Measurements from ENCODE around the gene DRAXIN.

GRCh38 chr1:11646317-11646716 is 45.2 kb upstream of the DRAXIN start:
- no peak for TF ChIP-seq JUN (IDR thresholded peaks at IDR 0.05; ENCODE audit: borderline replicate concordance, insufficient read depth, insufficient read length, low read depth)
- TF ChIP-seq, protein P1, sequence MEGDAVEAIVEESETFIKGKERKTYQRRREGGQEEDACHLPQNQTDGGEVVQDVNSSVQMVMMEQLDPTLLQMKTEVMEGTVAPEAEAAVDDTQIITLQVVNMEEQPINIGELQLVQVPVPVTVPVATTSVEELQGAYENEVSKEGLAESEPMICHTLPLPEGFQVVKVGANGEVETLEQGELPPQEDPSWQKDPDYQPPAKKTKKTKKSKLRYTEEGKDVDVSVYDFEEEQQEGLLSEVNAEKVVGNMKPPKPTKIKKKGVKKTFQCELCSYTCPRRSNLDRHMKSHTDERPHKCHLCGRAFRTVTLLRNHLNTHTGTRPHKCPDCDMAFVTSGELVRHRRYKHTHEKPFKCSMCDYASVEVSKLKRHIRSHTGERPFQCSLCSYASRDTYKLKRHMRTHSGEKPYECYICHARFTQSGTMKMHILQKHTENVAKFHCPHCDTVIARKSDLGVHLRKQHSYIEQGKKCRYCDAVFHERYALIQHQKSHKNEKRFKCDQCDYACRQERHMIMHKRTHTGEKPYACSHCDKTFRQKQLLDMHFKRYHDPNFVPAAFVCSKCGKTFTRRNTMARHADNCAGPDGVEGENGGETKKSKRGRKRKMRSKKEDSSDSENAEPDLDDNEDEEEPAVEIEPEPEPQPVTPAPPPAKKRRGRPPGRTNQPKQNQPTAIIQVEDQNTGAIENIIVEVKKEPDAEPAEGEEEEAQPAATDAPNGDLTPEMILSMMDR (IDR thresholded peaks at IDR 0.05; ENCODE audit: extremely low read depth in 1 of 2, insufficient read depth in 1 of 2, low read depth in 1 of 2, low read length in 2 of 2): no peak
- TF ChIP-seq POLR2AphosphoS5 (IDR thresholded peaks at IDR 0.05; ENCODE audit: insufficient read depth, low read depth, low read length): no peak
- no peak for TF ChIP-seq EZH2 (IDR thresholded peaks at IDR 0.05; ENCODE audit: borderline replicate concordance, low read depth, low read length, severe bottlenecking)
- TF ChIP-seq POLR2A (IDR thresholded peaks at IDR 0.05; ENCODE audit: low read depth, low read length): no peak
- TF ChIP-seq, protein P2, sequence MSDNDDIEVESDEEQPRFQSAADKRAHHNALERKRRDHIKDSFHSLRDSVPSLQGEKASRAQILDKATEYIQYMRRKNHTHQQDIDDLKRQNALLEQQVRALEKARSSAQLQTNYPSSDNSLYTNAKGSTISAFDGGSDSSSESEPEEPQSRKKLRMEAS (IDR thresholded peaks at IDR 0.05; ENCODE audit: insufficient read depth, insufficient read length): no peak
